Measurements from ENCODE around the gene JUNB. TPM values are rescaled to one million over a fixed set of nuclear protein-coding genes. Genes with fewer than 3 reads are reported as not detected.

Gene JUNB
- total and polyA plus RNA-seq, 2 of the 4 experiments (the other 2 are of a cell fraction): 20.8 to 109 TPM

- H3K36me3 ChIP-seq (ENCODE audit: control insufficient read depth, insufficient read depth, low read length): no peaks in the 10 kb centered on the region
- ChIA-PET CTCF (interaction anchor here (0.6 to 2.1 kb wide), 15 partner anchors 9 to 1569 kb away, joined by 3 to 11 read pairs (median 4); partner anchors contain the start of genes GET3 and HOOK2), POLR2A (ENCODE audit: unreplicated experiment) (interaction anchor here (0.6 kb wide), 1 partner anchor 16 kb away, joined by 3 read pairs; no protein-coding TSS in a partner anchor)
- 0 out of 2 replicates have a peak overlapping the region, but pooled peaks have one; percentile 54 for H4K5ac ChIP-seq (ENCODE audit: low read depth, low read length)
- H2AK5ac ChIP-seq (ENCODE audit: low read depth, low read length): no peak overlapping the region
- H3K4me2 ChIP-seq (ENCODE audit: low read depth, low read length): peak overlapping the region; percentile 65
- peak; percentile 61 for DNase-seq
- H3K14ac ChIP-seq (replicated peaks; ENCODE audit: low read depth, low read length): peak overlapping the region; percentile 43; the same call in 1 of the 2 replicates
- H3K56ac ChIP-seq (ENCODE audit: extremely low read depth, insufficient read depth, low read length): no peak overlapping the region
- BruUV-seq (replicated peaks): no TSS peak
- no peaks in the 10 kb centered on the region for H3K4me1 ChIP-seq (ENCODE audit: control insufficient read depth, insufficient read depth, low read length)
- H3K27ac ChIP-seq (ENCODE audit: insufficient read depth, low read length): no peak overlapping the region
- H4K20me1 ChIP-seq (ENCODE audit: insufficient read depth, low read length): no peaks in the 10 kb centered on the region
- peak overlapping the region; percentile 98 for H2AFZ ChIP-seq (replicated peaks; ENCODE audit: low read length, poor library complexity)
- H4K8ac ChIP-seq (ENCODE audit: low read depth in 2 of 2, low read length in 2 of 2): peak overlapping the region in 1 of 2 experiments; percentile 90; a peak in 3 of 4 replicates
- H2BK5ac ChIP-seq (ENCODE audit: low read depth, low read length, poor library complexity, severe bottlenecking): no peak overlapping the region
- intact Hi-C loops (cut with micrococcal nuclease): no loop called here
- no peak overlapping the region for H3K18ac ChIP-seq (ENCODE audit: low read depth, low read length)
- dilution Hi-C loops (cut with HindIII; ENCODE audit: low sequenced_read_pairs, unreplicated experiment): no loop called here
- H3K9me1 ChIP-seq (ENCODE audit: insufficient read depth, low read length): no peaks in the 10 kb centered on the region
- H3K79me1 ChIP-seq (ENCODE audit: low read depth in 1 of 2, low read length in 2 of 2): no peaks in the 10 kb centered on the region
- no peak overlapping the region for H2BK15ac ChIP-seq (ENCODE audit: low read depth, low read length)
- in situ Hi-C loops (cut with MboI; ENCODE audit: low sequenced_read_pairs): no loop called here
- peak overlapping the region; percentile 38 for H3K4ac ChIP-seq (ENCODE audit: low read depth, low read length)
- no peak overlapping the region; the same call in 1 of the 2 replicates for H4K91ac ChIP-seq (ENCODE audit: insufficient read depth, low read depth, low read length)
- 0 out of 2 replicates have a peak overlapping the region, but pooled peaks have one; percentile 32 for H2BK20ac ChIP-seq (ENCODE audit: low read depth, low read length)
- peaks cover 5% of the 10 kb centered on the region for H3K27me3 ChIP-seq (ENCODE audit: control insufficient read depth, insufficient read depth, low read length)
- peak overlapping the region; percentile 39; the same call in 1 of the 2 replicates for H3K23ac ChIP-seq (ENCODE audit: low read depth, low read length)
- peak; percentile 96 for ATAC-seq (ENCODE audit: low read depth)
- peak overlapping the region; percentile 14; the same call in 1 of the 2 replicates for H3K9ac ChIP-seq (ENCODE audit: low read depth, low read length)
- H2BK120ac ChIP-seq (ENCODE audit: low read depth, low read length): no peak overlapping the region
- 9% methylated on average over 30 of the region's 60 CpGs; no CpG with 5 or more reads in 1 of the 2 experiments for WGBS, 2 experiments (ENCODE audit: extremely low coverage in 2 of 2, insufficient read length in 1 of 2)
- H3K4me3 ChIP-seq (ENCODE audit: insufficient read depth, low read depth, low read length): peak overlapping the region; percentile 33
- H2AK9ac ChIP-seq (replicated peaks; ENCODE audit: low read depth, low read length, poor library complexity): peak overlapping the region; percentile 73
- TF ChIP-seq CTCF (conservative IDR thresholded peaks at IDR 0.05; ENCODE audit: low read depth, low read length) (peak; percentile 91), FOS (IDR thresholded peaks at IDR 0.05; ENCODE audit: low read depth, low read length) (no peak), SMC3 (IDR thresholded peaks at IDR 0.05; ENCODE audit: low read depth, low read length) (peak; percentile 74), RAD21 (IDR thresholded peaks at IDR 0.05; ENCODE audit: low read length) (peak; percentile 67), MAFK (IDR thresholded peaks at IDR 0.05; ENCODE audit: low read depth, low read length) (no peak)
- H3K9me3 ChIP-seq (ENCODE audit: control insufficient read depth, insufficient read depth, low read length): no peaks in the 10 kb centered on the region
These were observed 33.6 kb upstream of the JUNB start for GRCh38 chr19:12757544-12758274.

All from IMR-90 (cell line).